PC-9 (cell line): ENCODE data around the gene TAS1R1. TPM values are rescaled to one million over a fixed set of nuclear protein-coding genes. Genes with fewer than 3 reads are reported as not detected.

Source experiments
- BruUV-seq: library from RNA; stranded (reverse); fragments of 400-500 nt; replicated peaks from 2 replicates; lab custom pipeline; 2021; lab: Mats Ljungman, UMichigan
- CTCF ChIA-PET: fragments of 300-600 bp; sonication (Branson Sonifier 250); formaldehyde crosslinking; loops from one replicate; lab custom pipeline; 2022; ENCODE audit warnings: antibody characterized with exemption; lab: Charles Lee
- POLR2A ChIA-PET: fragments of 300-600 bp; sonication (Branson Sonifier 250); formaldehyde crosslinking; loops from one replicate; lab custom pipeline; 2022; ENCODE audit warnings: antibody characterized with exemption; ENCODE audit not compliant: unreplicated experiment; lab: Charles Lee
- DNase-seq, 2 experiments: peaks; one replicate each; pipeline versions ENCODE4 v3.0.0 to v3.0.0-alpha.2; 2015 to 2022; ENCODE audit warnings: mixed read lengths in 1 of 2
- H2AFZ ChIP-seq: fragments of 200-600 bp; sonication (generic); 2 replicates; pipeline ENCODE4 v1.8.1; 2017; ENCODE audit warnings: antibody characterized with exemption
- H3F3A ChIP-seq: fragments of 200-600 bp; sonication (generic); 2 replicates; pipeline ENCODE4 v1.8.1; 2017; ENCODE audit warnings: antibody characterized with exemption, mild to moderate bottlenecking, low read depth; ENCODE audit not compliant: insufficient read depth
- H3K27ac ChIP-seq: fragments of 200-600 bp; sonication (generic); 2 replicates; pipeline ENCODE4 v1.6.1; 2016; ENCODE audit warnings: mixed run types
- H3K27me3 ChIP-seq: fragments of 200-600 bp; sonication (generic); 2 replicates; pipeline ENCODE4 v1.6.1; 2016; ENCODE audit warnings: low read depth, mixed run types; ENCODE audit not compliant: insufficient read depth
- H3K36me3 ChIP-seq: fragments of 200-600 bp; sonication (generic); 2 replicates; pipeline ENCODE4 v1.6.1; 2016; ENCODE audit warnings: low read depth, mixed run types
- H3K4me1 ChIP-seq: fragments of 200-600 bp; sonication (generic); replicated peaks from 2 replicates; pipeline ENCODE4 v1.6.1; 2016; ENCODE audit warnings: mixed run types; ENCODE audit not compliant: insufficient read depth
- H3K4me2 ChIP-seq: fragments of 200-600 bp; sonication (generic); 2 replicates; pipeline ENCODE4 v1.6.1; 2017; ENCODE audit warnings: mixed run types
- H3K4me3 ChIP-seq: fragments of 200-600 bp; sonication (generic); 2 replicates; pipeline ENCODE4 v1.6.1; 2016; ENCODE audit warnings: mixed run types
- H3K79me2 ChIP-seq: fragments of 200-600 bp; sonication (generic); 2 replicates; pipeline ENCODE4 v1.6.1; 2017; ENCODE audit warnings: low read depth, mixed run types
- H3K9me2 ChIP-seq: fragments of 200-600 bp; sonication (generic); 2 replicates; pipeline ENCODE4 v1.8.1; 2017; ENCODE audit warnings: mild to moderate bottlenecking; ENCODE audit not compliant: insufficient read depth
- H3K9me3 ChIP-seq: fragments of 200-600 bp; sonication (generic); 2 replicates; pipeline ENCODE4 v1.8.1; 2016; ENCODE audit warnings: low read depth; ENCODE audit not compliant: insufficient read depth
- H4K20me1 ChIP-seq: fragments of 200-600 bp; sonication (generic); 2 replicates; pipeline ENCODE4 v1.8.1; 2017; ENCODE audit not compliant: insufficient read depth
- EZH2 ChIP-seq: fragments of 200-600 bp; sonication (generic); IDR thresholded peaks from 2 replicates; pipeline ENCODE4 v1.8.0; 2017; ENCODE audit warnings: antibody characterized with exemption, low read depth
- intact Hi-C: fragments of 100-400 bp; cut with micrococcal nuclease; formaldehyde crosslinking; loops from one replicate; pipeline ENCODE4 v1.10.0; 2022; ENCODE audit not compliant: unreplicated experiment
- total RNA-seq: library from RNA; stranded (reverse); gene quantifications from 2 replicates; pipeline ENCODE4 v1.2.3, GENCODE V29; 2021
- TF ChIP-seq, protein P1 (sequence below): fragments of 200-600 bp; sonication (generic); conservative IDR thresholded peaks from 2 replicates; pipeline ENCODE4 v1.6.1; 2017; ENCODE audit warnings: mixed run types, antibody characterized with exemption, mild to moderate bottlenecking, moderate library complexity

Gene TAS1R1
- total RNA-seq, 1 experiment from 2014 or later = not detected

DNA sequence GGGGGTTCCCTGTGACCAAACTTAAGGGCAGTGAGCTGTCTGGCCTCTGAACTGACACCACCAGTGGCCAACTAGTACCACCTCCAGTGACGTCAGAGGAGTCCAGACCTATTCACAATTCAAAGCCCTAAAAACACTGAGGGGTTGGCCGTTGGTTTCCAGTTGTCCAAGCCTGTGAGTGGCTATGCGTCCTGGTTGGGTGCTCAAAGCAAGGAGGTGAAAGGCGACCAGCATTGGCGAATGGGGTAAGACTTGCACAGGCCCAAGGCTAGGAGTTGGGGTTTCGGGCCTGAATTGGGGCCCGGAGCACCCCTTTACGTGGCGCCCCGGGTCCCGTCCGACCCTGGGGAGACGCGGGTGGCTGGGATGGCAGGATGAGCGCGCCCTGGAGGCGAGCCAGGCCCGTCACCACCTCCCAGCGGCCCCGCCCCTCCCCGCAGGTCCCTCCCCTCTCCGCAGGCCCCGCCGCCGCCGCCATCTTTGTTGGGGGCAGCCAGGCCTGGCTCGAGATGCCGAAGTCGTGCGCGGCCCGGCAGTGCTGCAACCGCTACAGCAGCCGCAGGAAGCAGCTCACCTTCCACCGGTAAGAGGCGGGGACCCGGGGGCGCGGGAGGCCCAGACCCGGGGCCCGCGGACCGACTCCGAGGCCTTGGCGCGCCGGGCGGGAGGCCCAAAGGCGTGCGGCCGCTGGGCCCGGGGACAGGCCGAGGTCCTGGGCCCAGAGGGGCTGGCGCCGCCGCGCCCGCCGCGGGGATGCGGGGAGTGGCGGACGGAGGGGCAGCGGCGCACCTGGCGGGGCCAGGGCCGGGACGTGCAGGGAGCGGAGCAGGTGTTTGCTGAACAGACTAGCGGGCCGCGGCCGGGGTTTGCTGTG is 69.8 kb downstream of the TAS1R1 start, which contains the start of gene THAP3:
TSS of gene THAP3 (plus strand) at position 159 of the 874 bp plus-strand sequence. CDS start at position 510, 351 bp downstream.
- CTCF ChIA-PET = interaction anchor here (0.6 to 0.7 kb wide), 4 partner anchors 57 to 879 kb away, joined by 3 to 9 read pairs (median 6); no protein-coding TSS in a partner anchor
- H4K20me1 ChIP-seq = 0 out of 2 replicates have a peak, but pooled peaks cover 6% of the 10 kb centered on the region
- no peaks in the 10 kb centered on the region for H3K9me3 ChIP-seq
- H3K27me3 ChIP-seq = no peaks in the 10 kb centered on the region
- H3F3A ChIP-seq = peaks cover 10% of the 10 kb centered on the region
- intact Hi-C loops = loop anchor here (1.0 to 2.0 kb wide), 2 partner anchors 46 to 70 kb away; partner anchors contain the start of genes NOL9, TAS1R1 and ZBTB48
- no TSS peak for BruUV-seq
- H3K4me3 ChIP-seq = peak within 1 kb of the TSS; percentile 65
- DNase-seq = peak; percentile 75 to 82
- no peaks in the 10 kb centered on the region for H3K9me2 ChIP-seq
- H3K79me2 ChIP-seq = 0 out of 2 replicates have a peak, but pooled peaks cover 14% of the 10 kb centered on the region
- 0 out of 2 replicates have a peak, but pooled peaks cover 8% of the 10 kb centered on the region for H3K4me1 ChIP-seq
- no peaks in the 10 kb centered on the region for H3K36me3 ChIP-seq
- TF ChIP-seq EZH2 = no peak
- TF ChIP-seq, protein P1, sequence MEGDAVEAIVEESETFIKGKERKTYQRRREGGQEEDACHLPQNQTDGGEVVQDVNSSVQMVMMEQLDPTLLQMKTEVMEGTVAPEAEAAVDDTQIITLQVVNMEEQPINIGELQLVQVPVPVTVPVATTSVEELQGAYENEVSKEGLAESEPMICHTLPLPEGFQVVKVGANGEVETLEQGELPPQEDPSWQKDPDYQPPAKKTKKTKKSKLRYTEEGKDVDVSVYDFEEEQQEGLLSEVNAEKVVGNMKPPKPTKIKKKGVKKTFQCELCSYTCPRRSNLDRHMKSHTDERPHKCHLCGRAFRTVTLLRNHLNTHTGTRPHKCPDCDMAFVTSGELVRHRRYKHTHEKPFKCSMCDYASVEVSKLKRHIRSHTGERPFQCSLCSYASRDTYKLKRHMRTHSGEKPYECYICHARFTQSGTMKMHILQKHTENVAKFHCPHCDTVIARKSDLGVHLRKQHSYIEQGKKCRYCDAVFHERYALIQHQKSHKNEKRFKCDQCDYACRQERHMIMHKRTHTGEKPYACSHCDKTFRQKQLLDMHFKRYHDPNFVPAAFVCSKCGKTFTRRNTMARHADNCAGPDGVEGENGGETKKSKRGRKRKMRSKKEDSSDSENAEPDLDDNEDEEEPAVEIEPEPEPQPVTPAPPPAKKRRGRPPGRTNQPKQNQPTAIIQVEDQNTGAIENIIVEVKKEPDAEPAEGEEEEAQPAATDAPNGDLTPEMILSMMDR = no peak; the same call in 1 of the 2 replicates
- peak within 1 kb of the TSS; percentile 80 for H2AFZ ChIP-seq
- H3K27ac ChIP-seq = 0 out of 2 replicates have a peak within 1 kb of the TSS, but pooled peaks have one; percentile 19
- POLR2A ChIA-PET = interaction anchor here (0.6 to 0.9 kb wide), 2 partner anchors 45 to 73 kb away, joined by 4 to 18 read pairs; partner anchors contain the start of gene ZBTB48
- peak within 1 kb of the TSS; percentile 80 for H3K4me2 ChIP-seq

DNA sequence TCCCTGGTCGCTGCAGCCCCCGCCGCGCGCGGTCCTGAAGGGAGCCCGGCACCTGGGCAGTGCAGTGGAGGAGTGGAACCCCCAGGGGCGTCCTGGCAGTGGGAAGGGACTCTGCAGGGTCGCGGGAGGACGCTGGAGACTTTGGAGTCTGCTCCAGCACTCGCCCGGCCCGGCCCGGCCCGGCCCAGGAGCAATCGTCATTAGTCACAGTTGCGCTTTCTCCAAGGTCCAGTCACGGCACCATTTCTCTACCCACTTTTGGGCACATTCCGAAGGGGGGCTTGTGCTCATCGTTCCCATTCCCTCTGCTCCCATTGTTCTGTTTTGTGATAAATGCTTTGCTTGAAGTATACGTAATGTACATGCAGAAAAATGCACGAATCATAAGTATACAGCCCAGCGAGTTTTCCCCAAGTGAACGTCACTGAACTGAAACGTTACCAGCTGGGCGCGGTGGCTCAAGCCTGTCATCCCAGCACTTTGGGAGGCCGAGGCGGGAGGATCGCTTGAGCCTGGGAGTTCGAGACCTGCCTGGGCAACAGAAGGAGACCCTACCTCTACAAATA is 70.6 kb downstream of the TAS1R1 start:
- intact Hi-C loops = loop anchor here (1.0 to 2.0 kb wide), 2 partner anchors 46 to 71 kb away; partner anchors contain the start of genes NOL9, TAS1R1 and ZBTB48
- ChIA-PET POLR2A (no interaction called here), CTCF (interaction anchor here (0.6 kb wide), 1 partner anchor 723 kb away, joined by 5 read pairs; no protein-coding TSS in a partner anchor)
- Histone ChIP-seq H3K36me3 (no peaks in the 10 kb centered on the region), H3K4me3 (peak overlapping the region; percentile 65), H3K27ac (no peak overlapping the region), H3K9me2 (no peaks in the 10 kb centered on the region), H3K27me3 (no peaks in the 10 kb centered on the region), H3K4me2 (peak overlapping the region; percentile 80), H3K79me2 (0 out of 2 replicates have a peak, but pooled peaks cover 14% of the 10 kb centered on the region), H4K20me1 (0 out of 2 replicates have a peak, but pooled peaks cover 6% of the 10 kb centered on the region), H3F3A (peaks cover 10% of the 10 kb centered on the region), H3K9me3 (no peaks in the 10 kb centered on the region), H3K4me1 (0 out of 2 replicates have a peak, but pooled peaks cover 8% of the 10 kb centered on the region), H2AFZ (peak overlapping the region; percentile 71; the same call in 1 of the 2 replicates)
- DNase-seq = peak in 1 of 2 experiments; percentile 7
- TF ChIP-seq, protein P1 = no peak
- no peak for TF ChIP-seq EZH2
- no TSS peak for BruUV-seq

DNA sequence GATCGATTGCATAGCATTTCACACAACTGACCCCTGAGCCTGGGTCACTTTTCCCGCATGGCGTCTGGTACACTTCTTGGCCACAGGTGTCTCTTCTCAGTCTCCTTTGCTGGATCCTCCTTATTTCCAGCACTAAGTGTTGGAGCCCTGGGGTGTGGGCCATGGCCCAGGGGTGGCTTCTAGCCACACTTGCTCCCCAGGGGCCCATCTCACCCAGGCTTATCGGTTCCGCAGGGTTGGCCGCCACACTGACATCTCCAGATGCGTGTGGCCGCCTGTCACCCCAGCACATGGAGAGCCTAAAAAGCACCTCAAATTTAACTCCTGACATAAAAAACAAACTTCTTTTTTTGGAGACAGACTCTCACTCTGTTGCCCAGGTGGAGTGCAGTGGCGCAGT is 71.9 kb downstream of the TAS1R1 start:
- no peaks in the 10 kb centered on the region for H3K9me3 ChIP-seq
- no peaks in the 10 kb centered on the region for H3K36me3 ChIP-seq
- POLR2A ChIA-PET = no interaction called here
- 0 out of 2 replicates have a peak, but pooled peaks cover 6% of the 10 kb centered on the region for H4K20me1 ChIP-seq
- H3K27ac ChIP-seq = no peak overlapping the region
- CTCF ChIA-PET = no interaction called here
- DNase-seq = no peak
- BruUV-seq = no TSS peak
- H2AFZ ChIP-seq = no peak overlapping the region
- no peak for TF ChIP-seq EZH2
- TF ChIP-seq, protein P1 = no peak
- H3K4me2 ChIP-seq = no peak overlapping the region
- H3K27me3 ChIP-seq = no peaks in the 10 kb centered on the region
- 0 out of 2 replicates have a peak, but pooled peaks cover 8% of the 10 kb centered on the region for H3K4me1 ChIP-seq
- H3F3A ChIP-seq = peaks cover 10% of the 10 kb centered on the region
- no peaks in the 10 kb centered on the region for H3K9me2 ChIP-seq
- 0 out of 2 replicates have a peak, but pooled peaks cover 14% of the 10 kb centered on the region for H3K79me2 ChIP-seq
- intact Hi-C loops = no loop called here
- no peak overlapping the region for H3K4me3 ChIP-seq
